T-helper 22 cell (primary cell): Measurements from ENCODE around the gene ASCC1.
"Not testable (repeated sequence)": the region's sequence is repeated elsewhere in the genome, so short reads cannot be mapped to it uniquely, and the experiment has no call there.

Source experiments
- DNase-seq: peaks from one replicate; pipeline ENCODE4 v3.0.0-alpha.2; 2020; ENCODE audit warnings: low read depth

Gene ASCC1

DNA sequence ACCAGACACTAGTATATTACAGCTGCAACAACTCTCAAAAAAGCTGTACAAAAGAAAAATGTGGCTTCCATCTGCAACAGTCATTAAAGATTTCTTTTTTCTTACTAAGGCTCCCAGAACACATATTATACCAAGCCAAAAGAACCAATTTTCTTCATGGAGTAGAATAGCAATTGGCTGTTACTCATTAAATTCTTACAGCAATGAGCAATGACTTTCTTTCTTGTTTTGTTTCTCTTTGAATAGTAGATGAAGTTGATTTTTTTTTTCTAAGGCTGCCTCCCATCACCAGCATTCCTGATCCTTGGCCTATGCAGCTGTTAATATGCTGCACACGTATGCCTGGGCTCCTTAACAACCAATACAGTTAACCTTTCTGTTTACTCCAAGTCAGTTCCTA, 91.1 kb downstream of the ASCC1 start:
- DNase-seq = no peak

DNA sequence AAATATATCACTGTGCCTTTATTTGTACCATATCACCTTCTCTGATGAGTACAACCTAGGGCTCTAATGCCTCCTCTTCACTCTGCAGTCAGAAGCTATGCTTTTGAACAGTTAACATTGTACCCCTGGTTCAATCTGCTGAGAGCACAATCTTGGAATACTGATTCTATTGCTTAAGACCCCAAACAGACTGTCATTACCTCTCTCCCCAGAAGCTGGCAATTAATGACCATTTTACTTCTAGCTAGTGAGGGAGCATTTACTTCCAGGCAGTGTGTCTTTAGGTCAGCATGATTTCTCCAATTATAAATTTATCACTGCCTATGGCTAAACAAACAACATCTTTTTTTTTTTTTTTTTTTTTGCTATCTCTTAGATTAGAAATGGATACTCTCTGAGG, 91.7 kb downstream of the ASCC1 start:
- no peak for DNase-seq

DNA sequence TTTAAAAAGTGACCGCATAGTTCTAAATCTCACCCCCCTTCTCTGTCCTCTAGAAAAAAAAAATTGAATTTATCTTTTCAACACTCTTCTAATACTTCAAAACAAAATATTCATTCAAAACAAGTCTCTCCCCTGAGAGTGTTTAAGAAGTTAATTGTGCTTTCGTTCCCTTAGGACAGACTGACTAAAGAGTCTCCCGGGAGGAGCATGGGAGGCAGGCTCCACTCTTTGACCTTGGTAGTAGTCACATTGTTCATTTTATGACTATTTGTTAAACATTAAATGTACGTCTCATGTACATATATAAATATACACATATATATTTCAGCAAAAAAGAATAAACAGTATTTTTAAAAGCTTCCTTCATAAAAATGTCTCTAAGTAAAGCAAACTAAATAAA, 92.5 kb downstream of the ASCC1 start:
- DNase-seq = no peak

DNA sequence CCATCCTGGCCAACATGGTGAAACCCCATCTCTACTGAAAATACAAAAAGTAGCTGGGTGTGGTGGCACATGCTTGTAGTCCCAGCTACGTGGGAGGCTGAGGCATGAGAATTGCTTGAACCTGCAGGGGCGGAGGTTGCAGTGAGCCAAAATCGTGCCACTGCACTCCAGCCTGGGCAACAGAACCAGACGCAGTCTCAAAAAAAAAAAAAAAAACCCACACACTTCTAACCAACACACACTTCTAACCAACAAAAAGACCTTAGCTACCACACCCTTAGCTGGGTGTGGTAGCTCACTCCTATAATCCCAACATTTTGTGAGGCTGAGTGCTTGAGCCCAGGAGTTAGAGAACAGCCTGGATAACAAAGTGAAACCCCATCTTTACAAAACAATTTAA, 93.9 kb downstream of the ASCC1 start:
- DNase-seq = no peak

DNA sequence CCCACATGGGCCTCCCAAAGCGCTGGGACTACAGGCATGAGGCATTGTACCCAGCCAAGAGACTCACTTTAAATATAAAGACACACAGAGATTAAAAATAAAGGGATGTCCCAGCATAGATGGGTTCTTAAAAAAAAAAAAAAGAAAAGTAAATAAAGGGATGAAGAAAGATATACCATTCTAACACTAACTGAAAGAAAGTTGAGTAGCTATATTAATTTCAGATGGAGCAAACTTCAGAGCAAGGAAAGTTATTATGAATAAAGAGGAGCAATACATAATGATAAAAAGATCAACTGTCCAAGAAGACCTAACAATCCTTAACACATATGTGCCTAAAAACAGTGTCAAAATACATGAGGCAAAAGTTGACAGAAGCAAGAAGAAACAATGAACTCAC, 94.7 kb downstream of the ASCC1 start:
- no peak for DNase-seq

DNA sequence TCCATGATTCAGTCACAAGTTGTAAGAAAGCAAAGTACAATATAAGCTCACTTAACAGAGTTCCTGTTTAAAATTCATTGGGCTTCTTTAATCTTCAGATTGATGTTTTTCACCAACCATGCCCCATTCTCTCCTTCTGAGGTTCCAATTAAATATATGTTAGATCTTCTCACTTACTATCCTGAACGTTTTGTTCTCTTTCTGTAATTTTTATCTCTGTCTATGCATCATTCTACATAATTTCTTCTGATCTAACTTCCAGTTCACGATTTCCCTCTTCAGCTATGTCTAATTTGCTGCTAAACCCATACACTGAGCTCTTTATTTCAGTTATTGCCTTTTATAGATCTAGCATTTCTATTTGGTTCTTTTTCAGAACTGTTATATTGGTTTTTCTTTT, 99.7 kb downstream of the ASCC1 start:
- DNase-seq = no peak

DNA sequence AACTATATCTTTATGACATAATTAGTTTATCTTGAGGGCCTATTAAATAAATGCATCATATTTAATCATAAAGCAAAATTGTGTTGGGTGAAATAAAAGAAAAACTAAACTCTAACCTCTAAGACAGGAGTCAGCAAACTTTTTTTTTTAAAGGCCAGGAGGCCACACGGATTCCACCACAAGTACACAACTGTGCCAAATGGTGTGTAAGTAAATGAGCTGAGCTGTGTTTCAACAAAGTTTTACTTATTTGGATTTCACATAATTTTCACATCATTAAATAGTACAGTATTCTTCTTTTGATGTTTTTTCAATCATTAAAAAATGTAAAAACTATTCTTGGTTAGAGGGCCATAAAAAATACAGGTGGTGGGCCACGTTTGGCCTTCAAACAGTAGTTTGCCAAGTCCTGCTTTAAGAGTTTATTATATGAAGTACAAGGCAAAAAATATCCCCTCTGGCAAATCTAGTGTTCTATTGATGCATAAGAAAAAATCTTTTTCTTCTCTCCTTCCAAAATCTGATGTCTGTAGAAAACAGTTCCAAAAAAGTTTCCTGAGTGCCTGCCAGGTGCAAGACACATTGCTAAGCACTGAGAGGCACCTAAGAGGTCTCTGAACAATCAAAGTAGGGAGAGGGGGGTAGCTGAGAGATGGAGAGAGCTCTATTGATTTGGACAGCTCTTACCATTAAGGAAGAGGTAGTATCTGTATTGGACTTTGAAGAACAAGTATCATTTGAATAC, 101.2 kb downstream of the ASCC1 start:
- no peak for DNase-seq

DNA sequence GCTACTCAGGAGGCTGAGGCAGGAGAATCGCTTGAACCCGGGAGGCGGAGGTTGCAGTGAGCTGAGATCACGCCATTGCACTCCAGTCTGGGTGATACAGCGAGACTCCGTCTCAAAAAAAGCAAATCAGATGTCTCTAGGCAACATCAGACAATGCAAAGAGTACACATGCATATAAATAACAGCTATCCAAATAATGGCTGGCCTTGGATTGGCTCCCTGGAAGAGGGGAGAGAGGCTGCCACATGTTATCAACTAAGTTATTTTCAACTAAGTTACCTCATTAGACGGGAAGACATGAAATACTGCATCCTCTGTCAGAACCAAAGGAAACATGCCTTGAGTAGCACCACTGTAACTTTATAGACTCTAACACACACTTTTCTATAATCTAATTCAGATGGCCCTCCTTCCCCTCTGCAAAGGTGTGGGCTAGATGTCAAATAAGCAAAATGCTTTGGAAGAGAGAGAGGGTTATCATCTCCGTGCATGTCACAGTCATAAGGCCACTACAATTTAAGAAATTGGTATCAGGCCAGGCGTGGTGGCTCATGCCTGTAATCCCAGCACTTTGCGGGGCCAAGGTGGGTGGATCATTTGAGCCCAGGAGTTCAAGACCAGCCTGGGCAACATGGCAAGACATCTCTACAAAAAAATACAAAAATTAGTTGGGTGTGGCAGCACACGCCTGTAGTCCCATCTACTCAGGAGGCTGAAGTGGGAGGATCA, 105.2 kb downstream of the ASCC1 start:
- no peak for DNase-seq

DNA sequence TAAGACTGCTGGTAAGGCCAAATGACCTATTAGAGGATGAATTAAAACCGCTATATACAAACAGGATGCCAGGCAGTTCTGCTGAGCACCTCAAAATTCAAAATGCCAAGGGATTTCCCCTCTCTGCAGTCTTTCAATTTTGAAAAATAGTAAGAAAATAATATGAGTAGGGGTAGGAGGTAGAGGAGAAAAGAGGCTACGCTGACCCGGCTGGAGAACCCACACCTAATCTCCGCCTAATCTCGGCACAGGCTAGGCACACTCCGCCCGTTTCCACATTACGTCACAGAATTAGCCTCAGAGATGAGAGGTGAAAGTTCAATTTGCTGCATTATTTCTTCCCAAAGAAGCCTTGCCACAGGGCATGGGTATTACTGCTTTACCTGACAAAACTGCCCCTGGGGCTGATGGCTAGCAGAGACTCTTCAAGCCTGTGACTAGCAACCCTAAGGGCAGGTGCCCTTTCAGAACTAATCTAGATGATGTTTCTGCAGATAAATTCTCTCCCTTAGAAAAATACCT, 106.4 kb downstream of the ASCC1 start:
- DNase-seq = no peak

DNA sequence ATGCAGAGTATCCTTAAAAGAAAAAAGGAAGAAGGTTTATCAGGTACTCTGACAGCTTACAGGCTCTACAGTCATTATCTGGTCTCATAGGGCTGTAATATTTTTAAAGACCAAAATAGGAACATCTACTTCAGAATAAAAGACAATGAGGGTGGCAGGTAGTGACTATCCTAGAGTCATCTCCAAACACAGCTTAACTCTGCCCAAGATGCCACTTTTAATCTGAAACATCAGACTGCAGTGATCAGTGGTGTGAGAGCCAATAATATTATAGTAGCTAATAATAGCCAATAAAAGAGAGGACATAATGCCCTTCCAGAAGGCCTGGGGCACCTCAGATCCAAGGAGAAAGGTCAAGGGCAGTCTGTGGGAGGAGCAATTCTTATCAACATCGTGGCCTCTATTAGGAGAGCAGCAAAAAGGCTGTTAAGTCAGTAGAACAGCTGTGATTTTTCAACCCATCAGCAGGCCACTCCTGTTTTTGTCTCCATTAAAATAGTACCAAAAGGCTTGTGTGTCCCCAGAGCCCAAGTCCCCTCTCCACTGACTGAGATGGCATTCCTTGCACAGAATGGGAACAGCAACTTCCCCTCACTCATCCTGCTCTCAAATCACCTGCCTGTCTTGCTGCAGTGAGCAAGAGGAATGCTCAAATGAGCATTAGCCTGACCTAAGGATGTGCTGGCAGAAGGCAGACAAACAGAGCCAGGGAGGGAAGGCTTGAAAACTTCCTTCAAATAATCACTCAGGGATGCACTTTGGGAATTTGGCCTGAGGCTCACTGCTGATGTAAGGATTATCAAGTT, 107.0 kb downstream of the ASCC1 start:
- DNase-seq = no peak

DNA sequence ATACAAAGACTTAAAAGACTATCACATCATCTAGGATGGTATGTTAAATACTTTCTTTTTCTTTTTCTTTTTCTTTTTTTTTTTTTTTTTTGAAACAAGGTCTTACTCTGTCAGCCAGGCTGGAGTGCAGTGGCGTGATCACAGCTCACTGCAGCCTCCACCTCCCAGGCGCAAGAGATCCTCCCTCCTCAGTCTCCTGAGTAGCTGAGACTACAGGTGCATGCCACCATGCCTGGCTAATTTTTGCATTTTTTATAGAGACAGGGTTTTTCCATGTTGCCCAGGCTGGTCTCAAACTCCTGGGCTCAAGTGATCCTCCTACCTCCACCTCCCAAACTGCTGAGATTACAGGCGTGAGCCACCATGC, 108.1 kb downstream of the ASCC1 start:
- not testable (repeated sequence) for DNase-seq

DNA sequence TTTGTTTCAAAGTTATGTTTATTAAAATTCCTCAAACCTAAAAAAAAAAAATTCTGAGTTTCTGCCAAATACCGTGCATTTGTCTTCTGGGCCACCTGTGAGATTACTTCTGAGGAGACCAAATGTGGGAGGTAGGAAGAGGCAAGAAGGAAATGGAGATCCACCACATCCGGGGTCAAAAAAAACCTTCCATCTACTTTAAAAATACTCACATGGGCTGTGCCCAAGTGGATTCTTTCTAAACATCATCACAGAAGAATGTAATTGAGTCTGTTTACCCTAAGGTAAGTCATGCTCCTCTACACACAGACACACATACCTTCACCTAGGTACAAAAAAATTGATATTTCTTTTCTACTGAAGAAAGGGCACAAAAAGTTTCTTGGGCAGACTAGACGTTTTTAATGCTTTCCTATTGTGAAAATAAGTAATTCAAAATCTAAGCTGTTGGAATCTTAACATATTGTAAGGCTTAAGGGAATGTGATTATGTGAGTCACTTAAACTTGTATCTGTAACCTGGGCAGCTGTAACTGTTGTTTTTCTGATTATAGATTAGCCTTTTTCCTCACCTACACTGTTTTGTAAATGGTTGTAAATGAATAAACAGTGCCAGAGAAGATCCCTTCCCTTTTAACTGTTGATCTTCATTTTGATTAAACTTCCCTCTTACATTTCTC, 108.6 kb downstream of the ASCC1 start:
- DNase-seq = no peak

DNA sequence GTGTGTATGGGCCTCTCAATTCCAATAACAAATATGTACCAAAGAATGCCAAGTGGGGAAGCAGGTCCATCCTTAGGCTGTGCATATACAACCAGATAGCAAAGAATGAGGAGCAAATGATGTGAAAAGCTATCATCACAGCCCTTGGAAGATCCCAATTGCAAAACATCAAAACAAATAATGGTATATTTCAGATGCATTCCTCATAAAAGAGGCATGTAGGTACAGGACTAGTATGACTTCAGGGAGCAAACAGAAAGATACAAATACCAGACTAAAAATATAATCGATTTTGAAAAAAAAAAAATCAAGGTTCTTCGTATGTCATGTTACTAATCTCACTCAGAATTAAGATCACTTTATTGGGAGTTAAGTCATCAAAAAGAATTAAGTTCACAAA, 109.2 kb downstream of the ASCC1 start:
- DNase-seq = no peak

DNA sequence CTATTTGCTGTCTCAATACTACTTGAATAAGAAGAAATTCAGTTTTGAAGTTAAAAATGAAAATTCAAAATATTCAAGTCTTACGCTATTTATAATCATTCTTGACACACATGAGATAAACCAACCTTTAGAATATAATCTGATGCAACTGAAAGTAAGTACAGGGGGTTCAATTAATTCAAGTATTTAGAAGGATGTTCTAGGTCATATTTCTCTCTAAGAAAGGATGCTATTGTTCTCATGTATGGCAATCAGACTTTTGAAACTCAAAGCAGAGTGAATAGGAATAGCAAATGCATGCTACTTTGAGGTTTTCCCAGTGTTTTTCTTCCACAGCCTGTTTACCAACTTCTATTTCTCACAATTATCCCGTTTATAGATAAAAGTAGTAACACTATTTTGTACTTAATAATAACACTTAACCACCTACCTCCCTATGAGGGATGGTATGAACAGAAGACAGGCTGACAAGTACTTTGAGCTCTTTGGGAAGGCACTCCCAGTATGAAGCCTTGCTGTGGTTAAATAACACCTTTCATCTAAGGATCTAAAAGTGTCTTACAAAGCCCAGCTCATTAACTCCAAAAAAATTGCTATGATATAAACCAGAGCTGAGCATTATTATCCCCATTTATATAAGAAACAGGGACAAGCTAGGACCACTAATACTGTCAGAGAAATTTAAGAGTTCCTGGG, 109.8 kb downstream of the ASCC1 start:
- no peak for DNase-seq

DNA sequence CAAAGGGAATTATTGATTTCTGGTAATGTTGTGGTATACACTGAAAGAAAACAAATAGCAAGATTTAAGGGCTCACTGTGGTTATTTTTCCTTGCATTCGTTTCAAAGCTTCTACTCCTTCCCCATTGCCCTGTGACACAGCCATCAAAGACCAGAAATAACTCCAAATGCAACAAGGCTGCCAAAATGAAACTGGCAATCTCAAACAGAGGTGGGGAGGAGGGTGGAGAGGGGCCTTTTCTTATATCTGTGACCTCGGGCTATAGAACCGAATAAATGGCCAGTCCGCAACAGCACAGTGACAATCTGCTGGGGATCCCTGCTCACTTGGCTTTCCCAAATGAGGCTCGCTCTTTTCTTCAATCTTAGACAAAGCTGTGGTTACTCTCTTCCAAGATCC, 110.4 kb downstream of the ASCC1 start:
- no peak for DNase-seq

DNA sequence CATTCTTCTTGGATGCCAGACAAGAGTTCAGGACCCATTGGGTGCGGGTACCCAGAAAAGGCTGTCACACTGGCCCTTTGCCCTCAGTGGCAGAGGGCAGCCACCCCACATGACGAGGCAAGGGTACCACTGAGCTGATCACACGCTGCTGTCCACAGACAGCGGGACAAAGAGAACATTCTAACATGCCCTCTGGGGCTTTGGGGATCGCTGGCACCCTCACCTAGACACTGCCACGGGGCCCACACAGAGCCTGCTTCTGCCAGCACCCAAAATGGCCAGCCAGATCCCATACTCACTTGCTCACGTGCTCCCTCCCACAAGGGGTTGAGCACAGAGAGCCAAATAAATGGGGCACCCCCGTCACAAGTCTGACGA, 111.0 kb downstream of the ASCC1 start:
- DNase-seq = no peak

DNA sequence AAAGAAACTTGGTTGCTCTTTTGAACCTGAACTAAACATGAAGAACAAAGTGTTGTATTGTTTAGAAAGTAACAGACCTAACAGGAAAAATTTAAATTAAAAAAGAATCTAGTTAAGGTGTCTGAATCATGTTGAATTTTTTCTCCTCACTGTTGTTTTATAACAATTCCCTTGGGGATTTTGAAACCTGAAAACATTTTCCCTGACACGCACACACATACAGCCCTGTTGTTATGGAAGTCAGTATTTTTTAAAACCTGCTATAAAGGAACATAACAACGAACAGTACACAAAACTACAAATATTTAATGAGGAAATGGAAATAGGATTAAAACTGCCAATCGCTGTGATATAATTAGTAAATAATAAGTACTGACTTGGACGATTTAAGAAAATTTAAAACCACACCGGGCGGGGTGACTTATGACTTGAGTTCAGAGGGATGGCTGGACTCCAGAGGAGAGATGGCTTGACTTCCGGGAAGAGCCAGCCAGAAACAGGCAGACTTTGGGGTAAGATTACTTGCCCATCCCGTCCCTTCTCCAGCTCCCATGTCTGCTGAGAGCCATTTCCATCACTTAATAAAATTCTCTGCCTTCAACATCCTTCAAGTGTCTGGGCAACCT, 111.5 kb downstream of the ASCC1 start:
- DNase-seq = no peak

DNA sequence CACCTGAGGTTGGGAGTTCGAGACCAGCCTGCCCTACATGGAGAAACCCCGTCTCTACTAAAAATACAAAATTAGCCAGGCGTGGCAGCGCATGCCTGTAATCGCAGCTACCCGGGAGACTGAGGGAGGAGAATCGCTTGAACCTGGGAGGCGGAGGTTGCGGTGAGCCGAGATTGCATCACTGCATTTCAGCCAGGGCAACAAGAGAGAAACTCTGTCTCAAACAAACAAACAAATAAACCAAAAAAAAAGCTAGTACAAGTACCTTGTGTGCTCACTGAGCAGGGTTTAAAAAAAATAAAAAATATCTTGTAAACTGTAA, 116.5 kb downstream of the ASCC1 start:
- no peak for DNase-seq

DNA sequence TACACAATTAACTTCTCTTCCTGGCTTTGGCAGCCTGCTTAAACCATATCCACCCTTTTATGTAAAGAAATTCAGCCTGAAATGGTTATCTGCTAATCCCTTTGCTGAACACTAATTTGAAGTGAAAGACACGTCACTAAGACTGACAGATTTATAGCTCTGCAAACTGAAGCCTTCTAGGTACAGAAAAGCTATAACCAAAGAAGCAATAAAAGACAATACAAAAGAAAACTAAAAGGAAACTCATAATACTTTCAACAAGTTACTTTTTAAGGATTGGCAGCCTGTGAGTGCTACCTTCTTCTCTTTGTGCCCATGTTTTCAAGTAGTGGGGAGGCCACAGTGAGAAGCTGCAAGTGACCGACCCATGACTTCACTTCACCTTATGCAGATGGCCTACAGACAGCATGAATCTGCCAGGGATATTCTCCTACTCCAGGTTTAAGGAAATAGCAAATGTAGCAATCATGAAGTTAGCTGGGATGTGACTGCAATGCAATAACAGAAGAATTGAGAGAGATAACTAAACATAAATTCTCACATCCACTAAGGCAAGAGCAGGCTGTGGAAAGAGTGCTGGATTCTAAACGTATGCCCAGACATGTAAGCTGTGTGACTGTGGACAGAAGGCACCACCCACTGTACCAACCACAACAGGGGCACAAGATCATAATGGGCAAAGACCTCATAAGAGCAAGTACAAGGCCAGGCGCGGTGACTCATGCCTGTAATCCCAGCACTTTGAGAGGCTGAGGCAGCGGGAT, 117.1 kb downstream of the ASCC1 start:
- no peak for DNase-seq

DNA sequence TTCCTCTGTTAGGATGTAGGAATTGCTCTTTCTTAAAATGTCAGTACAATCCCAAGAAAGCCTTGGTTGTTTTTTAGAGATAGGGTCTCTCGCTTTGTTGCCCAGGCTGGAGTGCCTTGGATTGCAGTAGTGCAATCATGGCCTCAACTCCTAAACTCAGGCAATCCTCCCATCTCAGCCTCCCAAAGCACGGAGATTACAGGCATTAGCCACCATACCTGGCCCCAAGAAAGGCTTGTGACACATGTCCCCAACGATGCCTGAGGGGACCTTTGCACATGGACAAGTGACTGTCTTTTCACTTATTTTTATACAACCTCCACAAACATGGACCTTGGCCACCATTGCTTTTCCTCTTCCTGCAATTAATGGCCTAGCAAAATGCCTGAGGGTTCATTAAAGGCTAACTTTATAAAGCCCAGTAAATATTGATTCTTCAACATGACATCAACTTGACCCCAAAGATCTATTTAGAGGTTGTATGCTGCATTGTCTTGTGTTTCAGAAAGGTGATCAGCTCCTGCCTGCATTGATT, 117.7 kb downstream of the ASCC1 start:
- DNase-seq = no peak
